Measurements from ENCODE around the gene HMCN2. TPM values are rescaled to one million over a fixed set of nuclear protein-coding genes. Genes with fewer than 3 reads are reported as not detected.

HMCN2 gene
- total and polyA plus RNA-seq, 2 donors (not counting 3 experiments of a cell fraction or from before 2014, with no cell fraction given), result 0.04 to 0.24 TPM

- Histone ChIP-seq H3K27me3 (ENCODE audit: control insufficient read depth in 2 of 2, insufficient read depth in 2 of 2, low read length in 2 of 2) (no peaks in the 10 kb centered on the region), H2AFZ (ENCODE audit: low read depth, low read length) (no peak overlapping the region), H3K9me1 (replicated peaks; ENCODE audit: control insufficient read depth, extremely low read depth, insufficient read depth, low read length) (no peaks in the 10 kb centered on the region), H4K20me1 (replicated peaks; ENCODE audit: control insufficient read depth, extremely low read depth, insufficient read depth, low read length) (no peaks in the 10 kb centered on the region), H3K4me3 (replicated peaks in 1 of 3; ENCODE audit: insufficient read depth in 1 of 3, low read depth in 1 of 3, low read length in 3 of 3) (no peak overlapping the region), H3K79me2 (ENCODE audit: control insufficient read depth, insufficient read depth, low read length) (no peaks in the 10 kb centered on the region), H3K27ac (ENCODE audit: insufficient read depth, low read depth, low read length) (no peak overlapping the region), H3K4me1 (ENCODE audit: control insufficient read depth, extremely low read depth, insufficient read depth, low read length) (no peaks in the 10 kb centered on the region), H3K4me2 (ENCODE audit: insufficient read depth, low read length) (no peak overlapping the region), H3K9me3 (replicated peaks; ENCODE audit: control insufficient read depth, insufficient read depth, low read length) (no peaks in the 10 kb centered on the region), H3K36me3 (ENCODE audit: control insufficient read depth in 2 of 2, extremely low read depth in 1 of 2, insufficient read depth in 2 of 2, low read length in 2 of 2) (no peaks in the 10 kb centered on the region), H3K9ac (replicated peaks; ENCODE audit: extremely low read depth, insufficient read depth, low read length) (no peak overlapping the region)
- no peak for DNase-seq (ENCODE audit: low read depth, low spot score)
- intact Hi-C loops (cut with micrococcal nuclease) (no loop called here), dilution Hi-C loops (cut with MboI; ENCODE audit: extremely low pct_ligation_motif_present, low sequenced_read_pairs) (no loop called here)
- TF ChIP-seq MAX (IDR thresholded peaks at IDR 0.05; ENCODE audit: insufficient read depth, insufficient read length), result no peak
- TF ChIP-seq POLR2A (IDR thresholded peaks at IDR 0.05; ENCODE audit: low read depth, low read length), result no peak
- no peak for TF ChIP-seq JUN (IDR thresholded peaks at IDR 0.05; ENCODE audit: borderline replicate concordance, insufficient read depth, insufficient read length, low read depth)
- no peak for TF ChIP-seq MYC (IDR thresholded peaks at IDR 0.05; ENCODE audit: low read depth, low read length)
- CTCF ChIA-PET, result no interaction called here
- POLR2A ChIA-PET, result no interaction called here
- BruUV-seq (replicated peaks), result no TSS peak
- FAIRE-seq, result no peak
Measured at GRCh38 chr9:130347036-130347435, 81.5 kb downstream of the HMCN2 start.

- H3K27me3 ChIP-seq (ENCODE audit: control insufficient read depth in 2 of 2, insufficient read depth in 2 of 2, low read length in 2 of 2), result no peaks in the 10 kb centered on the region
- no peak overlapping the region for H3K27ac ChIP-seq (ENCODE audit: insufficient read depth, low read depth, low read length)
- H4K20me1 ChIP-seq (replicated peaks; ENCODE audit: control insufficient read depth, extremely low read depth, insufficient read depth, low read length), result no peaks in the 10 kb centered on the region
- TF ChIP-seq EZH2 (IDR thresholded peaks at IDR 0.05; ENCODE audit: borderline replicate concordance, low read depth, low read length, severe bottlenecking) (no peak), CTCF (IDR thresholded peaks at IDR 0.05; ENCODE audit: extremely low read depth in 1 of 2, insufficient read depth in 1 of 2, low read depth in 1 of 2, low read length in 2 of 2) (no peak), POLR2A (IDR thresholded peaks at IDR 0.05; ENCODE audit: low read depth, low read length) (no peak), JUN (IDR thresholded peaks at IDR 0.05; ENCODE audit: borderline replicate concordance, insufficient read depth, insufficient read length, low read depth) (no peak), GATA2 (IDR thresholded peaks at IDR 0.05; ENCODE audit: insufficient read depth, insufficient read length, low read depth, low read length) (no peak), POLR2AphosphoS5 (IDR thresholded peaks at IDR 0.05; ENCODE audit: insufficient read depth, low read depth, low read length) (no peak), FOS (IDR thresholded peaks at IDR 0.05; ENCODE audit: borderline replicate concordance, insufficient read depth, low read length) (no peak), MAX (IDR thresholded peaks at IDR 0.05; ENCODE audit: insufficient read depth, insufficient read length) (no peak), MYC (IDR thresholded peaks at IDR 0.05; ENCODE audit: low read depth, low read length) (no peak)
- no peaks in the 10 kb centered on the region for H3K9me1 ChIP-seq (replicated peaks; ENCODE audit: control insufficient read depth, extremely low read depth, insufficient read depth, low read length)
- H2AFZ ChIP-seq (ENCODE audit: low read depth, low read length), result no peak overlapping the region
- CTCF ChIA-PET, result no interaction called here
- intact Hi-C loops (cut with micrococcal nuclease) (no loop called here), dilution Hi-C loops (cut with MboI; ENCODE audit: extremely low pct_ligation_motif_present, low sequenced_read_pairs) (no loop called here)
- POLR2A ChIA-PET, result no interaction called here
- BruUV-seq (replicated peaks), result no TSS peak
- FAIRE-seq, result no peak
- no peak overlapping the region for H3K9ac ChIP-seq (replicated peaks; ENCODE audit: extremely low read depth, insufficient read depth, low read length)
- H3K4me3 ChIP-seq (replicated peaks in 1 of 3; ENCODE audit: insufficient read depth in 1 of 3, low read depth in 1 of 3, low read length in 3 of 3), result no peak overlapping the region
- no peak for DNase-seq (ENCODE audit: low read depth, low spot score)
- H3K36me3 ChIP-seq (ENCODE audit: control insufficient read depth in 2 of 2, extremely low read depth in 1 of 2, insufficient read depth in 2 of 2, low read length in 2 of 2), result no peaks in the 10 kb centered on the region
- H3K79me2 ChIP-seq (ENCODE audit: control insufficient read depth, insufficient read depth, low read length), result no peaks in the 10 kb centered on the region
- no peaks in the 10 kb centered on the region for H3K4me1 ChIP-seq (ENCODE audit: control insufficient read depth, extremely low read depth, insufficient read depth, low read length)
- no peaks in the 10 kb centered on the region for H3K9me3 ChIP-seq (replicated peaks; ENCODE audit: control insufficient read depth, insufficient read depth, low read length)
- H3K4me2 ChIP-seq (ENCODE audit: insufficient read depth, low read length), result no peak overlapping the region
Measured at GRCh38 chr9:130347931-130348330, 82.4 kb downstream of the HMCN2 start.
